K562 (cell line): ENCODE results near the gene TERC. TPM values are rescaled to one million over a fixed set of nuclear protein-coding genes. Genes with fewer than 3 reads are reported as not detected.

Experiments used
- ATF3 ChIP-seq, 2 experiments: fragments of 450-650 bp in 1 of 2; sonication (generic) in 1 of 2; formaldehyde crosslinking in 1 of 2; IDR thresholded peaks in 1 of 2; conservative IDR thresholded peaks in 1 of 2; 2 replicates each; pipeline versions ENCODE4 v1.6.1 to v1.8.1; 2016 to 2023; ENCODE audit warnings: mild to moderate bottlenecking in 2 of 2, moderate library complexity in 2 of 2, inconsistent platforms in 1 of 2, missing genetic modification reagents in 1 of 2
- ATF6 ChIP-seq: sonication (generic); formaldehyde crosslinking; IDR thresholded peaks from 2 replicates; pipeline ENCODE4 v1.4.0; 2020; ENCODE audit warnings: mild to moderate bottlenecking, missing genetic modification reagents
- CC2D1A ChIP-seq: fragments of 450-650 bp; IDR thresholded peaks from 2 replicates; pipeline ENCODE4 v1.6.1; 2017; ENCODE audit warnings: mild to moderate bottlenecking
- E2F3 ChIP-seq: fragments of 250-450 bp; sonication (Bioruptor Pico); IDR thresholded peaks from 2 replicates; pipeline ENCODE4 v1.4.0; 2020; ENCODE audit warnings: mild to moderate bottlenecking
- FOXA1 ChIP-seq: fragments of 450-650 bp; IDR thresholded peaks from 2 replicates; pipeline ENCODE4 v1.6.1; 2016; ENCODE audit warnings: mild to moderate bottlenecking, borderline replicate concordance
- HNRNPLL ChIP-seq: fragments of 200-400 bp; formaldehyde crosslinking; IDR thresholded peaks from 2 replicates; pipeline ENCODE4 v1.6.1; 2017; ENCODE audit warnings: low read length, low read depth, mild to moderate bottlenecking; ENCODE audit not compliant: poor library complexity, severe bottlenecking
- MEF2A ChIP-seq: IDR thresholded peaks from 2 replicates; pipeline ENCODE4 v1.6.1; 2011; ENCODE audit warnings: low read depth, mild to moderate bottlenecking, low read length, moderate library complexity; ENCODE audit not compliant: control insufficient read depth
- NCOA2 ChIP-seq, 2 experiments: fragments of 450-650 bp; IDR thresholded peaks; 2 replicates each; pipeline ENCODE4 v1.6.1; 2018; ENCODE audit warnings: mild to moderate bottlenecking in 2 of 2, moderate library complexity in 1 of 2; ENCODE audit not compliant: partially characterized antibody in 2 of 2
- TBL1XR1 ChIP-seq, 2 experiments: IDR thresholded peaks; 2 replicates each; pipeline ENCODE4 v1.6.1; 2012; ENCODE audit warnings: improper control_type of control experiment in 2 of 2, low read length in 2 of 2, mild to moderate bottlenecking in 1 of 2
- ZNF12 ChIP-seq: sonication (generic); formaldehyde crosslinking; IDR thresholded peaks from 2 replicates; pipeline ENCODE4 v1.4.0; 2020; ENCODE audit warnings: mild to moderate bottlenecking, missing genetic modification reagents
- ZNF239 ChIP-seq: fragments of 250-450 bp; sonication (Bioruptor Pico); IDR thresholded peaks from 2 replicates; pipeline ENCODE4 v1.4.0; 2020; ENCODE audit warnings: mild to moderate bottlenecking
- ZNF77 ChIP-seq: fragments of 250-450 bp; sonication (Bioruptor Pico); IDR thresholded peaks from 2 replicates; pipeline ENCODE4 v1.5.0; 2020
- polyA plus RNA-seq, 8 experiments: library from polyadenylated mRNA; depleted of rRNA in 4 of 8; stranded (reverse) in 5 of 8; unstranded in 3 of 8; fragments of >200 nt; fragmentation: Nextera tagmentation in 2 of 8; fragmentation: Illumina TruSeq in 1 of 8; extraction: Ambion mirVana in 2 of 8; extraction: Trizol in 1 of 8; gene quantifications; 2 replicates each; pipeline versions ENCODE4 v1.2.1 to v1.2.3, GENCODE V29; 2011 to 2014; ENCODE audit warnings: inconsistent platforms in 1 of 8, missing spikeins in 1 of 8
- total RNA-seq, 7 experiments: library from RNA; depleted of rRNA in 6 of 7; stranded (reverse); fragments of >200 nt in 6 of 7; fragmentation: Illumina TruSeq in 2 of 7; extraction: Trizol in 2 of 7; gene quantifications; 2 replicates each; pipeline versions ENCODE4 v1.2.1 to v1.2.3, GENCODE V29; 2011 to 2021; ENCODE audit warnings: low replicate concordance in 1 of 7
- TF ChIP-seq, protein P1 (sequence below): fragments of 250-450 bp; sonication (Bioruptor Pico); IDR thresholded peaks from 2 replicates; pipeline ENCODE4 v1.4.0; 2020
- TF ChIP-seq, protein P2 (sequence below), 2 experiments: fragments of 450-650 bp; IDR thresholded peaks; 2 replicates each; pipeline ENCODE4 v1.6.1; 2018; ENCODE audit warnings: mild to moderate bottlenecking in 2 of 2, low read depth in 1 of 2; ENCODE audit not compliant: partially characterized antibody in 2 of 2

Gene TERC
- total and polyA plus RNA-seq, 9 of the 15 experiments (the other 6 are each of a cell fraction or from before 2014, with no cell fraction given), result 0.77 to 234 (median 27.9) TPM; not detected in 3

DNA sequence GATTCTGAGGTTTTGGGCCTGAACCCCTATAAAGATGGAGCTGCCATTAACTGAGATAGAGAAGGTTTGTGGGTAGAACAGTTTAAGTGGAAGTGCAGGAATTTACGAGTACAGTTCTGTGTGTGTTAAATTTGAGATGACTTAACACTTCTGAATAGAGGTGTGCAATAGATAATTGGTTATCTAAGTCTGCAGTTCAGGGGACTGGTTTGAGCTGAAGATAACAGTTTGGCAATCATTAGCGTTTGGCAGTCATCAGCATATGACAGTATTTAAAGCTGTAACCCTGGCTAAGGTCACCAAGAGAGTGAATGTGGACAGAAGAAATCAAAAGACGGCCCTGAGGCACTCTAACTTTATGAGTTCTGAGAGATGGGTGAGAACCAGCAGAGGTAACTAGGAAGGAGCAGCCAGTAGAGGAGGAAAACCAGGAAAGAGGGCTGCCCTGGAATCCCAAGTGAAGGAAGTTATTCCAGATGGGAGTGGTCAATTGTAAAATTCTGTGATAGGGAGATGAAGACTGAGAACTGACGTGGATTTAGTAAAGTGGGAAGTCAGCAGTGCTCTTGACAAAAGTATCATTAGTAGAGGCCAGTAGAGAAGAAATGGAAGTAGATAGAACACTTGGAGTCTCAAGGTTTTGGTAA, 16.5 kb upstream of the TERC start (continued):
- TF ChIP-seq FOXA1 (no peak), ZNF12 (CRISPR knock-in tag) (no peak), HNRNPLL (no peak), MEF2A (no peak), ZNF239 (CRISPR knock-in tag) (0 out of 2 replicates have a peak, but pooled peaks have one; percentile 32), TBL1XR1 (IDR thresholded peaks at IDR 0.05; ENCODE audit: low read length in 2 of 2) (peak in 1 of 2 experiments; percentile 60; a peak in 1 of 4 replicates), CC2D1A (peak; percentile 69; the same call in 1 of the 2 replicates), ZNF77 (CRISPR knock-in tag) (no peak), E2F3 (CRISPR knock-in tag) (no peak), NCOA2 (IDR thresholded peaks at IDR 0.05; ENCODE audit: partially characterized antibody in 2 of 2) (peak in 1 of 2 experiments; percentile 42), ATF3 (IDR thresholded peaks at IDR 0.05) (peak; percentile 44; the same call in 1 of the 2 replicates), ATF3 (CRISPR knock-in tag; conservative IDR thresholded peaks at IDR 0.05) (no peak), ATF6 (no peak)
- TF ChIP-seq, protein P1, sequence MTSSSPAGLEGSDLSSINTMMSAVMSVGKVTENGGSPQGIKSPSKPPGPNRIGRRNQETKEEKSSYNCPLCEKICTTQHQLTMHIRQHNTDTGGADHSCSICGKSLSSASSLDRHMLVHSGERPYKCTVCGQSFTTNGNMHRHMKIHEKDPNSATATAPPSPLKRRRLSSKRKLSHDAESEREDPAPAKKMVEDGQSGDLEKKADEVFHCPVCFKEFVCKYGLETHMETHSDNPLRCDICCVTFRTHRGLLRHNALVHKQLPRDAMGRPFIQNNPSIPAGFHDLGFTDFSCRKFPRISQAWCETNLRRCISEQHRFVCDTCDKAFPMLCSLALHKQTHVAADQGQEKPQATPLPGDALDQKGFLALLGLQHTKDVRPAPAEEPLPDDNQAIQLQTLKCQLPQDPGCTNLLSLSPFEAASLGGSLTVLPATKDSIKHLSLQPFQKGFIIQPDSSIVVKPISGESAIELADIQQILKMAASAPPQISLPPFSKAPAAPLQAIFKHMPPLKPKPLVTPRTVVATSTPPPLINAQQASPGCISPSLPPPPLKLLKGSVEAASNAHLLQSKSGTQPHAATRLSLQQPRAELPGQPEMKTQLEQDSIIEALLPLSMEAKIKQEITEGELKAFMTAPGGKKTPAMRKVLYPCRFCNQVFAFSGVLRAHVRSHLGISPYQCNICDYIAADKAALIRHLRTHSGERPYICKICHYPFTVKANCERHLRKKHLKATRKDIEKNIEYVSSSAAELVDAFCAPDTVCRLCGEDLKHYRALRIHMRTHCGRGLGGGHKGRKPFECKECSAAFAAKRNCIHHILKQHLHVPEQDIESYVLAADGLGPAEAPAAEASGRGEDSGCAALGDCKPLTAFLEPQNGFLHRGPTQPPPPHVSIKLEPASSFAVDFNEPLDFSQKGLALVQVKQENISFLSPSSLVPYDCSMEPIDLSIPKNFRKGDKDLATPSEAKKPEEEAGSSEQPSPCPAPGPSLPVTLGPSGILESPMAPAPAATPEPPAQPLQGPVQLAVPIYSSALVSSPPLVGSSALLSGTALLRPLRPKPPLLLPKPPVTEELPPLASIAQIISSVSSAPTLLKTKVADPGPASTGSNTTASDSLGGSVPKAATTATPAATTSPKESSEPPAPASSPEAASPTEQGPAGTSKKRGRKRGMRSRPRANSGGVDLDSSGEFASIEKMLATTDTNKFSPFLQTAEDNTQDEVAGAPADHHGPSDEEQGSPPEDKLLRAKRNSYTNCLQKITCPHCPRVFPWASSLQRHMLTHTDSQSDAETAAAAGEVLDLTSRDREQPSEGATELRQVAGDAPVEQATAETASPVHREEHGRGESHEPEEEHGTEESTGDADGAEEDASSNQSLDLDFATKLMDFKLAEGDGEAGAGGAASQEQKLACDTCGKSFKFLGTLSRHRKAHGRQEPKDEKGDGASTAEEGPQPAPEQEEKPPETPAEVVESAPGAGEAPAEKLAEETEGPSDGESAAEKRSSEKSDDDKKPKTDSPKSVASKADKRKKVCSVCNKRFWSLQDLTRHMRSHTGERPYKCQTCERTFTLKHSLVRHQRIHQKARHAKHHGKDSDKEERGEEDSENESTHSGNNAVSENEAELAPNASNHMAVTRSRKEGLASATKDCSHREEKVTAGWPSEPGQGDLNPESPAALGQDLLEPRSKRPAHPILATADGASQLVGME (CRISPR knock-in tag), result no peak
- TF ChIP-seq, protein P2, sequence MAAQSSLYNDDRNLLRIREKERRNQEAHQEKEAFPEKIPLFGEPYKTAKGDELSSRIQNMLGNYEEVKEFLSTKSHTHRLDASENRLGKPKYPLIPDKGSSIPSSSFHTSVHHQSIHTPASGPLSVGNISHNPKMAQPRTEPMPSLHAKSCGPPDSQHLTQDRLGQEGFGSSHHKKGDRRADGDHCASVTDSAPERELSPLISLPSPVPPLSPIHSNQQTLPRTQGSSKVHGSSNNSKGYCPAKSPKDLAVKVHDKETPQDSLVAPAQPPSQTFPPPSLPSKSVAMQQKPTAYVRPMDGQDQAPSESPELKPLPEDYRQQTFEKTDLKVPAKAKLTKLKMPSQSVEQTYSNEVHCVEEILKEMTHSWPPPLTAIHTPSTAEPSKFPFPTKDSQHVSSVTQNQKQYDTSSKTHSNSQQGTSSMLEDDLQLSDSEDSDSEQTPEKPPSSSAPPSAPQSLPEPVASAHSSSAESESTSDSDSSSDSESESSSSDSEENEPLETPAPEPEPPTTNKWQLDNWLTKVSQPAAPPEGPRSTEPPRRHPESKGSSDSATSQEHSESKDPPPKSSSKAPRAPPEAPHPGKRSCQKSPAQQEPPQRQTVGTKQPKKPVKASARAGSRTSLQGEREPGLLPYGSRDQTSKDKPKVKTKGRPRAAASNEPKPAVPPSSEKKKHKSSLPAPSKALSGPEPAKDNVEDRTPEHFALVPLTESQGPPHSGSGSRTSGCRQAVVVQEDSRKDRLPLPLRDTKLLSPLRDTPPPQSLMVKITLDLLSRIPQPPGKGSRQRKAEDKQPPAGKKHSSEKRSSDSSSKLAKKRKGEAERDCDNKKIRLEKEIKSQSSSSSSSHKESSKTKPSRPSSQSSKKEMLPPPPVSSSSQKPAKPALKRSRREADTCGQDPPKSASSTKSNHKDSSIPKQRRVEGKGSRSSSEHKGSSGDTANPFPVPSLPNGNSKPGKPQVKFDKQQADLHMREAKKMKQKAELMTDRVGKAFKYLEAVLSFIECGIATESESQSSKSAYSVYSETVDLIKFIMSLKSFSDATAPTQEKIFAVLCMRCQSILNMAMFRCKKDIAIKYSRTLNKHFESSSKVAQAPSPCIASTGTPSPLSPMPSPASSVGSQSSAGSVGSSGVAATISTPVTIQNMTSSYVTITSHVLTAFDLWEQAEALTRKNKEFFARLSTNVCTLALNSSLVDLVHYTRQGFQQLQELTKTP (IDR thresholded peaks at IDR 0.05; ENCODE audit: low read depth in 1 of 2, partially characterized antibody in 2 of 2), result no peak
